Fibroblast of lung (primary cell): ENCODE measurements around the gene ANXA6. TPM values are rescaled to one million over a fixed set of nuclear protein-coding genes. Genes with fewer than 3 reads are reported as not detected.

Experiments
- DNase-seq, 2 donors: peaks; one replicate each; pipeline versions ENCODE4 v3.0.0 to v3.0.0-alpha.2; 2010; ENCODE audit warnings: low read depth in 2 of 2
- H2AFZ ChIP-seq: 2 replicates; pipeline ENCODE4 v1.5.1; 2012; ENCODE audit warnings: low read length, control low read depth, inconsistent platforms
- H3K27ac ChIP-seq: 2 replicates; pipeline ENCODE4 v1.5.1; 2011; ENCODE audit warnings: low read length, control low read depth; ENCODE audit not compliant: insufficient read depth
- H3K27me3 ChIP-seq: 2 replicates; pipeline ENCODE4 v1.5.1; 2011; ENCODE audit warnings: mild to moderate bottlenecking, low read length; ENCODE audit not compliant: control insufficient read depth, insufficient read depth
- H3K36me3 ChIP-seq: 2 replicates; pipeline ENCODE4 v1.5.1; 2011; ENCODE audit warnings: low read length; ENCODE audit not compliant: control insufficient read depth, insufficient read depth
- H3K4me1 ChIP-seq: 2 replicates; pipeline ENCODE4 v1.5.1; 2011; ENCODE audit warnings: low read length; ENCODE audit not compliant: control insufficient read depth, insufficient read depth; ENCODE audit errors: extremely low read depth
- H3K4me2 ChIP-seq: 2 replicates; pipeline ENCODE4 v1.5.1; 2011; ENCODE audit warnings: low read length, control low read depth; ENCODE audit not compliant: insufficient read depth; ENCODE audit errors: extremely low read depth
- H3K4me3 ChIP-seq, 4 experiments: fragments of 200-600 bp in 1 of 4; sonication (generic) in 1 of 4; replicated peaks in 1 of 4; 2 replicates each; pipeline ENCODE4 v1.5.1; 2011 to 2016; ENCODE audit warnings: low read length in 4 of 4, low read depth in 3 of 4, mild to moderate bottlenecking in 3 of 4, control low read depth in 2 of 4, inconsistent platforms in 1 of 4, mixed read lengths in 1 of 4; ENCODE audit not compliant: insufficient read depth in 1 of 4; ENCODE audit errors: control extremely low read depth in 1 of 4
- H3K79me2 ChIP-seq: 2 replicates; pipeline ENCODE4 v1.5.1; 2012; ENCODE audit warnings: mild to moderate bottlenecking, low read length, inconsistent platforms; ENCODE audit not compliant: control insufficient read depth, insufficient read depth
- H3K9ac ChIP-seq: 2 replicates; pipeline ENCODE4 v1.5.1; 2011; ENCODE audit warnings: mild to moderate bottlenecking, low read length, control low read depth; ENCODE audit not compliant: insufficient read depth
- H3K9me3 ChIP-seq: 2 replicates; pipeline ENCODE4 v1.5.1; 2012; ENCODE audit warnings: low read depth, low read length; ENCODE audit not compliant: control insufficient read depth, insufficient read depth
- H4K20me1 ChIP-seq: 2 replicates; pipeline ENCODE4 v1.5.1; 2011; ENCODE audit warnings: low read length; ENCODE audit not compliant: control insufficient read depth, insufficient read depth; ENCODE audit errors: extremely low read depth
- EZH2 ChIP-seq: IDR thresholded peaks from 2 replicates; pipeline ENCODE4 v1.5.1; 2012; ENCODE audit warnings: low read length, control low read depth, mild to moderate bottlenecking; ENCODE audit errors: missing control alignments
- polyA plus RNA-seq, 2 donors: library from polyadenylated mRNA; depleted of rRNA in 1 of 2; stranded (reverse) in 1 of 2; unstranded in 1 of 2; fragments of >200 nt; gene quantifications; 2 replicates each; pipeline ENCODE4 v1.2.1, GENCODE V29; 2011 to 2012; ENCODE audit warnings: missing spikeins in 1 of 2
- total RNA-seq: library from RNA; depleted of rRNA; stranded (reverse); fragments of >200 nt; gene quantifications from 2 replicates; pipeline ENCODE4 v1.2.1, GENCODE V29; 2014
- TF ChIP-seq, protein P1 (sequence below), 2 donors: IDR thresholded peaks in 1 of 2; conservative IDR thresholded peaks in 1 of 2; 1 replicate in 1 of 2; 2 replicates in 1 of 2; pipeline ENCODE4 v1.5.1; 2011 to 2012; ENCODE audit warnings: low read length in 2 of 2, control low read depth in 1 of 2, inconsistent platforms in 1 of 2, low read depth in 1 of 2, mild to moderate bottlenecking in 1 of 2

ANXA6 gene
- total and polyA plus RNA-seq, 2 donors (not counting 1 experiment from before 2014, with no cell fraction given): 591 to 615 TPM

- no peak overlapping the region for H2AFZ ChIP-seq
- H3K9ac ChIP-seq: no peak overlapping the region
- H3K79me2 ChIP-seq: no peaks in the 10 kb centered on the region
- H3K4me3 ChIP-seq: no peak overlapping the region
- no peak overlapping the region for H3K4me2 ChIP-seq
- H3K27ac ChIP-seq: peak overlapping the region; percentile 44
- no peak for DNase-seq
- H3K9me3 ChIP-seq: no peaks in the 10 kb centered on the region
- peaks cover 22% of the 10 kb centered on the region for H3K4me1 ChIP-seq
- no peak for TF ChIP-seq EZH2
- TF ChIP-seq, protein P1, sequence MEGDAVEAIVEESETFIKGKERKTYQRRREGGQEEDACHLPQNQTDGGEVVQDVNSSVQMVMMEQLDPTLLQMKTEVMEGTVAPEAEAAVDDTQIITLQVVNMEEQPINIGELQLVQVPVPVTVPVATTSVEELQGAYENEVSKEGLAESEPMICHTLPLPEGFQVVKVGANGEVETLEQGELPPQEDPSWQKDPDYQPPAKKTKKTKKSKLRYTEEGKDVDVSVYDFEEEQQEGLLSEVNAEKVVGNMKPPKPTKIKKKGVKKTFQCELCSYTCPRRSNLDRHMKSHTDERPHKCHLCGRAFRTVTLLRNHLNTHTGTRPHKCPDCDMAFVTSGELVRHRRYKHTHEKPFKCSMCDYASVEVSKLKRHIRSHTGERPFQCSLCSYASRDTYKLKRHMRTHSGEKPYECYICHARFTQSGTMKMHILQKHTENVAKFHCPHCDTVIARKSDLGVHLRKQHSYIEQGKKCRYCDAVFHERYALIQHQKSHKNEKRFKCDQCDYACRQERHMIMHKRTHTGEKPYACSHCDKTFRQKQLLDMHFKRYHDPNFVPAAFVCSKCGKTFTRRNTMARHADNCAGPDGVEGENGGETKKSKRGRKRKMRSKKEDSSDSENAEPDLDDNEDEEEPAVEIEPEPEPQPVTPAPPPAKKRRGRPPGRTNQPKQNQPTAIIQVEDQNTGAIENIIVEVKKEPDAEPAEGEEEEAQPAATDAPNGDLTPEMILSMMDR (conservative IDR thresholded peaks at IDR 0.05 in 1 of 2, IDR thresholded peaks at IDR 0.05 in 1 of 2; ENCODE audit: low read depth in 1 of 2, low read length in 2 of 2): no peak
- H3K36me3 ChIP-seq: peaks cover 46% of the 10 kb centered on the region
- no peaks in the 10 kb centered on the region for H3K27me3 ChIP-seq
- H4K20me1 ChIP-seq: no peaks in the 10 kb centered on the region
These were observed 52.0 kb downstream of the ANXA6 start for GRCh38 chr5:151105561-151105960.

GRCh38 chr5:151104795-151105194, 52.8 kb downstream of the ANXA6 start:
- Histone ChIP-seq H4K20me1 (no peaks in the 10 kb centered on the region), H2AFZ (no peak overlapping the region), H3K9ac (no peak overlapping the region), H3K36me3 (peaks cover 44% of the 10 kb centered on the region), H3K27me3 (no peaks in the 10 kb centered on the region), H3K79me2 (no peaks in the 10 kb centered on the region), H3K27ac (peak overlapping the region; percentile 44), H3K9me3 (no peaks in the 10 kb centered on the region), H3K4me1 (peaks cover 22% of the 10 kb centered on the region), H3K4me3 (no peak overlapping the region), H3K4me2 (no peak overlapping the region)
- peak in 1 of 2 donors; percentile 89 for DNase-seq
- TF ChIP-seq, protein P1 (conservative IDR thresholded peaks at IDR 0.05 in 1 of 2, IDR thresholded peaks at IDR 0.05 in 1 of 2; ENCODE audit: low read depth in 1 of 2, low read length in 2 of 2): no peak
- TF ChIP-seq EZH2: no peak

DNA sequence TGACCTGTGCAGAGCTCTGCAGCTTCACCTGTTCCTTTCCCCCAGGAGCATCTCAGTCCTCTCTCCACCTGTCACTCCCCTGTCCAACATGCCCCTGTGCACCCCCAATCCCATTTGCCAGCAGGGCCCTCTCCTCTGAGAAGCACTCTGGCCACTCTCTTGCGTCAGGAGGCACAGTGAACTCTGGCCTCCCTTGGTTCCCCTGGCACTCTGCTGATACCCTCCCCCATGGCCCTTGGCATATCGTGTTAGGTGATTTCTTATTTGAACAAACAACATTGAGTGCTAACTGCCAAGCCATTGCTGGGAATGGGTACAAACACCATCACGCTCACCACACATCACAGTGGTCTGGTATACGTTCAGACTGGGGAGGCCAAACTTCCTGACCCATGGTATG, 55.8 kb downstream of the ANXA6 start:
- Histone ChIP-seq H3K27ac (no peak overlapping the region), H3K9ac (no peak overlapping the region), H3K36me3 (peaks cover 23% of the 10 kb centered on the region), H3K4me1 (peaks cover 16% of the 10 kb centered on the region), H3K9me3 (no peaks in the 10 kb centered on the region), H3K4me3 (no peak overlapping the region), H3K27me3 (no peaks in the 10 kb centered on the region), H4K20me1 (no peaks in the 10 kb centered on the region), H3K4me2 (no peak overlapping the region), H3K79me2 (no peaks in the 10 kb centered on the region), H2AFZ (no peak overlapping the region)
- TF ChIP-seq, protein P1 (conservative IDR thresholded peaks at IDR 0.05 in 1 of 2, IDR thresholded peaks at IDR 0.05 in 1 of 2; ENCODE audit: low read depth in 1 of 2, low read length in 2 of 2): no peak
- no peak for TF ChIP-seq EZH2
- no peak for DNase-seq
